NCI-H2227 (cell line): ENCODE data around the gene TWNK.

Source experiments
- DNase-seq: peaks from one replicate; lab custom pipeline; 2025; ENCODE audit not compliant: unreplicated experiment; lab: John Stamatoyannopoulos, UW

TWNK gene

GRCh38 chr10:101010329-101010728, 23.0 kb downstream of the TWNK start:
- no peak for DNase-seq

- no peak for DNase-seq
These were observed 24.4 kb downstream of the TWNK start for GRCh38 chr10:101011517-101012423.

- DNase-seq, result peak; percentile 81
These were observed 25.4 kb downstream of the TWNK start for GRCh38 chr10:101012525-101013364.

- no peak for DNase-seq
These were observed 26.1 kb downstream of the TWNK start for GRCh38 chr10:101013365-101013825.

GRCh38 chr10:101014230-101014884, 27.0 kb downstream of the TWNK start:
- peak; percentile 64 for DNase-seq

GRCh38 chr10:101014966-101015581, 27.7 kb downstream of the TWNK start:
- DNase-seq, result no peak

- no peak for DNase-seq
These were observed 28.2 kb downstream of the TWNK start for GRCh38 chr10:101015582-101015973.

GRCh38 chr10:101016814-101017213, 29.5 kb downstream of the TWNK start:
- no peak for DNase-seq

GRCh38 chr10:101018118-101018599, 30.8 kb downstream of the TWNK start:
- DNase-seq, result no peak

GRCh38 chr10:101018600-101019439, 31.5 kb downstream of the TWNK start:
- DNase-seq, result peak; percentile 81

GRCh38 chr10:101019440-101019703, 32.0 kb downstream of the TWNK start:
- no peak for DNase-seq

- no peak for DNase-seq
These were observed 33.2 kb downstream of the TWNK start for GRCh38 chr10:101020427-101021075.

GRCh38 chr10:101021239-101021638, 33.9 kb downstream of the TWNK start:
- DNase-seq, result no peak

GRCh38 chr10:101021692-101022251, 34.4 kb downstream of the TWNK start:
- DNase-seq, result no peak

- no peak for DNase-seq
These were observed 35.8 kb downstream of the TWNK start for GRCh38 chr10:101022967-101023705.

- DNase-seq, result no peak
These were observed 39.9 kb downstream of the TWNK start for GRCh38 chr10:101027106-101027720.

GRCh38 chr10:101028446-101029337, 41.3 kb downstream of the TWNK start:
- DNase-seq, result no peak
